HG03135 (cell line): ENCODE measurements around the gene AP2S1.
"Not testable (repeated sequence)": the region's sequence is repeated elsewhere in the genome, so short reads cannot be mapped to it uniquely, and the experiment has no call there.

ENCODE experiments used
- ATAC-seq: cut with Tn5 transposase; IDR thresholded peaks from one replicate; pipeline ENCODE4 v1.9.1; 2021; ENCODE audit warnings: mild to moderate bottlenecking, moderate library complexity; ENCODE audit not compliant: unreplicated experiment

Gene AP2S1

GRCh38 chr19:46809534-46810272 lies 40.9 kb downstream of the AP2S1 start:
- no peak for ATAC-seq

- no peak for ATAC-seq
Observed at GRCh38 chr19:46806656-46807055, 44.0 kb downstream of the AP2S1 start.

GRCh38 chr19:46804432-46804831 lies 46.2 kb downstream of the AP2S1 start:
- not testable (repeated sequence) for ATAC-seq

GRCh38 chr19:46803555-46803954 lies 47.1 kb downstream of the AP2S1 start:
- no peak for ATAC-seq

GRCh38 chr19:46802152-46802551 lies 48.5 kb downstream of the AP2S1 start:
- no peak for ATAC-seq

- no peak for ATAC-seq
Observed at GRCh38 chr19:46798713-46799112, 51.9 kb downstream of the AP2S1 start.

GRCh38 chr19:46797881-46798280 lies 52.8 kb downstream of the AP2S1 start:
- ATAC-seq: no peak

GRCh38 chr19:46791944-46792343 lies 58.7 kb downstream of the AP2S1 start:
- no peak for ATAC-seq

- no peak for ATAC-seq
Observed at GRCh38 chr19:46789371-46789770, 61.3 kb downstream of the AP2S1 start.

GRCh38 chr19:46788968-46789338 lies 61.7 kb downstream of the AP2S1 start:
- ATAC-seq: no peak

GRCh38 chr19:46788262-46788967 lies 62.2 kb downstream of the AP2S1 start, which contains the start of gene SLC1A5:
Gene SLC1A5 (minus strand): TSS chr19:46788594. CDS start chr19:46787965, 629 bp downstream.
- ATAC-seq: peak; percentile 68
